Lower leg skin (tissue), 3 donors: ENCODE results near the gene SNRPA.
"Not testable (repeated sequence)": the region's sequence is repeated elsewhere in the genome, so short reads cannot be mapped to it uniquely, and the experiment has no call there.

Experiments
- CTCF ChIP-seq, 3 donors: fragments of 450-650 bp; IDR thresholded peaks; one replicate each; pipeline ENCODE4 v1.5.1; 2016; ENCODE audit warnings: antibody characterized with exemption in 3 of 3, mild to moderate bottlenecking in 3 of 3, moderate library complexity in 2 of 3
- POLR2A ChIP-seq, 2 donors: fragments of 450-650 bp; IDR thresholded peaks; one replicate each; pipeline ENCODE4 v1.6.1; 2016 to 2017; ENCODE audit warnings: antibody characterized with exemption in 2 of 2, mild to moderate bottlenecking in 1 of 2, moderate library complexity in 1 of 2

DNA sequence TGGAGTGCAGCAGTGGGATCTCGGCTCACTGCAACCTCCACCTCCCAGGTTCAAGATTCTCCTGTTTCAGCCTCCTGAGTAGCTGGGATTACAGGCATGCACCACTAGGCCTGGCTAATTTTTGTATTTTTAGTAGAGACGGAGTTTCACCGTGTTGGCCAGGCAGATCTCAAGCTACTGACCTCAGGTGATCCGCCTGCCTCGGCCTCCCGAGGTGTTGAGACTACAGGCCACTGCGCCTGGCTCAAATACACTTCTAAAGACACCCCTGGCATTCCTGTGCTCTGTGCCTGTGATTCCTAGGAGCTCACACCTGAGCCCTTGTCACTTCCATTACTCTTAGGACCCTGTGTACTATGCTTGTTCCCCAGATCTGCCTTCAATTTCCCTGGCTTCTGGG, 61.6 kb downstream of the SNRPA start:
- not testable (repeated sequence) for TF ChIP-seq CTCF, POLR2A (IDR thresholded peaks at IDR 0.05)
